ENCODE results near the gene PROS1.

DNA sequence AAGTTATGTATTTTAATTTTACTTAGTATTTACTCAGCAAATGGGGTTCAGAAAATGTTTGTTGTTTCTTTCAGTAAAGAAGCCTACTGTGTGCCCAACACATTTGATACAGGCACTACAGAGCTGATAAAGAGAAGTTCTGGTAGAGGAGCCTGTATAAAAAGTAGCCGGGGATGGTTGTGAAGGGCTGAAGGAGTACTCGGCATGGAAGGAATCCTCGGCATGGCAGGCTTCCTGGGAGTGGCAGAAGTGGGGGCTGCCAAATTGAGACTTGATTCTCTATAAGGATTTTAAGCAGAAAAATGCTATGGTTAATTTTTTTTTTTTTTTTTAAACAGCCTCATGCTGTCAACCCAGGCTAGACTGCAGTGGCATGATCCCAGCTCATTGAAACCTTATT, 15.5 kb upstream of the PROS1 start:
- TF ChIP-seq, protein P1, sequence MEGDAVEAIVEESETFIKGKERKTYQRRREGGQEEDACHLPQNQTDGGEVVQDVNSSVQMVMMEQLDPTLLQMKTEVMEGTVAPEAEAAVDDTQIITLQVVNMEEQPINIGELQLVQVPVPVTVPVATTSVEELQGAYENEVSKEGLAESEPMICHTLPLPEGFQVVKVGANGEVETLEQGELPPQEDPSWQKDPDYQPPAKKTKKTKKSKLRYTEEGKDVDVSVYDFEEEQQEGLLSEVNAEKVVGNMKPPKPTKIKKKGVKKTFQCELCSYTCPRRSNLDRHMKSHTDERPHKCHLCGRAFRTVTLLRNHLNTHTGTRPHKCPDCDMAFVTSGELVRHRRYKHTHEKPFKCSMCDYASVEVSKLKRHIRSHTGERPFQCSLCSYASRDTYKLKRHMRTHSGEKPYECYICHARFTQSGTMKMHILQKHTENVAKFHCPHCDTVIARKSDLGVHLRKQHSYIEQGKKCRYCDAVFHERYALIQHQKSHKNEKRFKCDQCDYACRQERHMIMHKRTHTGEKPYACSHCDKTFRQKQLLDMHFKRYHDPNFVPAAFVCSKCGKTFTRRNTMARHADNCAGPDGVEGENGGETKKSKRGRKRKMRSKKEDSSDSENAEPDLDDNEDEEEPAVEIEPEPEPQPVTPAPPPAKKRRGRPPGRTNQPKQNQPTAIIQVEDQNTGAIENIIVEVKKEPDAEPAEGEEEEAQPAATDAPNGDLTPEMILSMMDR (IDR thresholded peaks at IDR 0.05; ENCODE audit: extremely low read depth in 1 of 2, insufficient read depth in 1 of 2, low read depth in 1 of 2, low read length in 2 of 2): no peak
- TF ChIP-seq EZH2 (IDR thresholded peaks at IDR 0.05; ENCODE audit: borderline replicate concordance, low read depth, low read length, severe bottlenecking): no peak
- no peak for TF ChIP-seq POLR2AphosphoS5 (IDR thresholded peaks at IDR 0.05; ENCODE audit: insufficient read depth, low read depth, low read length)
